Urothelium cell line (cell line): Measurements from ENCODE around the gene USH1G.
"Not testable (repeated sequence)": the region's sequence is repeated elsewhere in the genome, so short reads cannot be mapped to it uniquely, and the experiment has no call there.

Experiments
- DNase-seq: peaks from one replicate; pipeline ENCODE4 v3.0.0; 2011; ENCODE audit warnings: low spot score, mixed read lengths
- FAIRE-seq: peaks from 2 replicates; lab custom pipeline; 2011; peaks lifted over from hg19 to GRCh38; lab: Jason Lieb, UNC

Gene USH1G

GRCh38 chr17:74907012-74907411 lies 16.0 kb downstream of the USH1G start:
- DNase-seq (no peak), FAIRE-seq (no peak)

- FAIRE-seq, DNase-seq: not testable (repeated sequence)
Measured at GRCh38 chr17:74906214-74906793, 16.8 kb downstream of the USH1G start.

GRCh38 chr17:74904687-74905409 lies 18.2 kb downstream of the USH1G start:
- FAIRE-seq (peak; percentile 94), DNase-seq (no peak)

GRCh38 chr17:74903671-74904070 lies 19.4 kb downstream of the USH1G start:
- FAIRE-seq, result peak; percentile 20
- no peak for DNase-seq

- DNase-seq (no peak), FAIRE-seq (no peak)
Measured at GRCh38 chr17:74903034-74903433, 20.0 kb downstream of the USH1G start.

GRCh38 chr17:74901353-74902135 lies 21.5 kb downstream of the USH1G start:
- DNase-seq (no peak), FAIRE-seq (no peak)

GRCh38 chr17:74900208-74900607 lies 22.8 kb downstream of the USH1G start:
- FAIRE-seq (peak; percentile 72), DNase-seq (no peak)

- no peak for DNase-seq
Measured at GRCh38 chr17:74898376-74898946, 24.6 kb downstream of the USH1G start.

GRCh38 chr17:74893936-74894671 lies 29.0 kb downstream of the USH1G start:
- no peak for FAIRE-seq
- no peak for DNase-seq

More at GRCh38 chr17:74898376-74898946, 24.6 kb downstream of the USH1G start:
- FAIRE-seq, result no peak

GRCh38 chr17:74892974-74893911 lies 29.8 kb downstream of the USH1G start, which contains the start of gene FADS6:
Gene FADS6, minus strand, starts transcription at chr17:74893633. Its CDS starts 38 bp downstream, at chr17:74893595.
- DNase-seq (no peak), FAIRE-seq (no peak)

GRCh38 chr17:74892013-74892841 lies 30.8 kb downstream of the USH1G start:
- DNase-seq (no peak), FAIRE-seq (no peak)

GRCh38 chr17:74890554-74890953 lies 32.5 kb downstream of the USH1G start:
- DNase-seq (no peak), FAIRE-seq (no peak)

GRCh38 chr17:74888469-74888868 lies 34.6 kb downstream of the USH1G start:
- no peak for FAIRE-seq
- no peak for DNase-seq

- DNase-seq (no peak), FAIRE-seq (no peak)
Measured at GRCh38 chr17:74883241-74883745, 39.8 kb downstream of the USH1G start.

GRCh38 chr17:74882517-74883240 lies 40.4 kb downstream of the USH1G start:
- no peak for DNase-seq
- FAIRE-seq, result peak; percentile 27

- DNase-seq, result no peak
- FAIRE-seq, result no peak
Measured at GRCh38 chr17:74881073-74881472, 42.0 kb downstream of the USH1G start.

GRCh38 chr17:74879308-74879707 lies 43.7 kb downstream of the USH1G start:
- no peak for DNase-seq
- FAIRE-seq, result no peak

GRCh38 chr17:74878658-74879057 lies 44.4 kb downstream of the USH1G start:
- FAIRE-seq, result no peak
- no peak for DNase-seq
